NCI-H146 (cell line): ENCODE results near the gene SARS1.
A peak's percentile ranks its signal among the peaks of the same experiment; 100 is the strongest.
"Not testable (repeated sequence)": the region's sequence is repeated elsewhere in the genome, so short reads cannot be mapped to it uniquely, and the experiment has no call there.

Experiments
- DNase-seq: peaks from one replicate; lab custom pipeline; 2025; lab: John Stamatoyannopoulos, UW

Gene SARS1

GRCh38 chr1:109192433-109192832, 21.3 kb upstream of the SARS1 start:
- no peak for DNase-seq

- peak; percentile 31 for DNase-seq
These were observed 19.8 kb upstream of the SARS1 start for GRCh38 chr1:109193653-109194590.

- DNase-seq: no peak
These were observed 16.3 kb upstream of the SARS1 start for GRCh38 chr1:109197158-109198042.

GRCh38 chr1:109198043-109198695, 15.5 kb upstream of the SARS1 start:
- DNase-seq: no peak

GRCh38 chr1:109198745-109199144, 15.0 kb upstream of the SARS1 start:
- no peak for DNase-seq

GRCh38 chr1:109199710-109200109, 14.0 kb upstream of the SARS1 start:
- no peak for DNase-seq

- peak; percentile 20 for DNase-seq
These were observed 12.5 kb upstream of the SARS1 start for GRCh38 chr1:109201123-109201703.

- DNase-seq: no peak
These were observed 9.2 kb upstream of the SARS1 start for GRCh38 chr1:109204484-109204883.

- DNase-seq: no peak
These were observed 7.4 kb upstream of the SARS1 start for GRCh38 chr1:109206339-109206738.

GRCh38 chr1:109207467-109208103, 6.1 kb upstream of the SARS1 start:
- DNase-seq: no peak

- no peak for DNase-seq
These were observed 5.3 kb upstream of the SARS1 start for GRCh38 chr1:109208394-109208793.

GRCh38 chr1:109208836-109209463, 4.8 kb upstream of the SARS1 start:
- DNase-seq: no peak

- DNase-seq: no peak
These were observed 3.7 kb upstream of the SARS1 start for GRCh38 chr1:109210058-109210457.

- DNase-seq: no peak
These were observed 334 bp upstream of the SARS1 start for GRCh38 chr1:109213345-109213823.

GRCh38 chr1:109214695-109215623, 1.2 kb downstream of the SARS1 start:
- DNase-seq: peak; percentile 52

- DNase-seq: no peak
These were observed 2.9 kb downstream of the SARS1 start for GRCh38 chr1:109216662-109217061.

- DNase-seq: no peak
These were observed 4.8 kb downstream of the SARS1 start for GRCh38 chr1:109218516-109218915.

GRCh38 chr1:109221201-109221600, 7.5 kb downstream of the SARS1 start:
- not testable (repeated sequence) for DNase-seq

GRCh38 chr1:109225308-109225707, 11.6 kb downstream of the SARS1 start:
- no peak for DNase-seq
